NT2/D1 (cell line): Measurements from ENCODE around the gene DCLRE1A.

Experiments used
- DNase-seq: peaks from one replicate; pipeline ENCODE4 v3.0.0-alpha.2; 2011; ENCODE audit warnings: low read depth, low spot score
- H3K27me3 ChIP-seq: 2 replicates; pipeline ENCODE4 v1.6.0; 2011; ENCODE audit warnings: mild to moderate bottlenecking; ENCODE audit not compliant: insufficient read length, insufficient read depth
- H3K36me3 ChIP-seq: 2 replicates; pipeline ENCODE4 v1.6.1; 2011; ENCODE audit warnings: mild to moderate bottlenecking, low read length, mixed read lengths; ENCODE audit not compliant: insufficient read depth, insufficient read length
- H3K4me1 ChIP-seq: 2 replicates; pipeline ENCODE4 v1.5.1; 2011; ENCODE audit not compliant: insufficient read depth, insufficient read length
- H3K4me3 ChIP-seq: 2 replicates; pipeline ENCODE4 v1.5.1; 2011; ENCODE audit warnings: low read depth; ENCODE audit not compliant: insufficient read length
- H3K9ac ChIP-seq: 2 replicates; pipeline ENCODE4 v1.6.0; 2011; ENCODE audit warnings: low read depth; ENCODE audit not compliant: insufficient read length
- H3K9me3 ChIP-seq: 2 replicates; pipeline ENCODE4 v1.5.1; 2011; ENCODE audit warnings: mild to moderate bottlenecking, low read length; ENCODE audit not compliant: insufficient read depth
- SUZ12 ChIP-seq: IDR thresholded peaks from 2 replicates; pipeline ENCODE4 v1.6.1; 2011; ENCODE audit not compliant: insufficient read length, insufficient read depth; ENCODE audit errors: extremely low read depth
- YY1 ChIP-seq: IDR thresholded peaks from 2 replicates; pipeline ENCODE4 v1.6.1; 2011; ENCODE audit not compliant: insufficient read length, insufficient read depth
- ZNF274 ChIP-seq: IDR thresholded peaks from 2 replicates; pipeline ENCODE4 v1.6.1; 2011; ENCODE audit warnings: mild to moderate bottlenecking, low read depth, low read length

Gene DCLRE1A

GRCh38 chr10:113872139-113873030, 18.5 kb upstream of the DCLRE1A start:
- Histone ChIP-seq H3K9ac (no peak overlapping the region), H3K27me3 (no peaks in the 10 kb centered on the region), H3K9me3 (no peaks in the 10 kb centered on the region), H3K36me3 (peaks cover 2% of the 10 kb centered on the region), H3K4me1 (no peaks in the 10 kb centered on the region), H3K4me3 (no peak overlapping the region)
- no peak for DNase-seq
- TF ChIP-seq ZNF274 (no peak), SUZ12 (no peak), YY1 (no peak)

DNA sequence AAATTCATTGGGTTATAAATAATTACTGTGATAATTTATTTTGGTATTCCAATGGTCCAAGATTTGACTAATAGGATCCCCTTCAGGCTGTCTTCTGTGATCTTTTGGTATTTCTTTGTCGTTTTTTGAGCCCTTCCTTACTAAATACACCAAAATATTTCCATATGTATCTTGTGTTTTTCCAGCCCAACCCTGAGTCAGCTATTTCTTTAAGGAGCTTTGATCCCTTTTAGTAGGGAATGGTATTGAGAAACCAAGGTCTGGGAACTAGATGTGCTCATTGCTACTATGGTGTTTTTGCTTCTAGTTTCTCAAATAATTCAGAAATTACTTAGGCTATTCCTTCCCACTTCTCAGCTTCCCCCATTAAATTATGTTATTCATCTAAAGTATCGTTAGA, 15.9 kb upstream of the DCLRE1A start:
- Histone ChIP-seq H3K9ac (no peak overlapping the region), H3K27me3 (no peaks in the 10 kb centered on the region), H3K4me1 (no peaks in the 10 kb centered on the region), H3K36me3 (no peaks in the 10 kb centered on the region), H3K4me3 (no peak overlapping the region), H3K9me3 (no peaks in the 10 kb centered on the region)
- TF ChIP-seq SUZ12: no peak
- TF ChIP-seq YY1: no peak
- TF ChIP-seq ZNF274: no peak
- DNase-seq: no peak

DNA sequence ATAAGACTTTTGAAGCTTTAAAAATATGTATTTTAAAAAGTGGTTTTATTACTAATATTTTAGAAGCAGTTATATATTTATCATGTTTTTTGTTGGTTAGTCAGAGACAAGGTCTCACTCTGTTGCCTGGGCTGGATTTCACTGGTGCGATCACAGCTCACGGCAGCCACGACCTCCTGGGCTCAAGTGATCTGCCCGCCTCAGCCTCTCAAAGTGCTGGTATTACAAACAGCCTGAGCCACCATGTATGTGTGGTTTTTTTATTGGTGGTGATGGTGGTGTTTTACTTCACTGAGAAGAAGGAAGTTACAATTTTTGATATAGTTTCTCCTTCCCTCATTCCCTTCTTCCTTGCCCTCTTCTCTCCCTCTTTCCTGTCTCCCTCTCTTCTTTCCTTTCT, 14.0 kb upstream of the DCLRE1A start:
- Histone ChIP-seq H3K36me3 (peaks cover 11% of the 10 kb centered on the region), H3K27me3 (no peaks in the 10 kb centered on the region), H3K9ac (no peak overlapping the region), H3K4me3 (no peak overlapping the region), H3K9me3 (no peaks in the 10 kb centered on the region), H3K4me1 (no peaks in the 10 kb centered on the region)
- TF ChIP-seq ZNF274: no peak
- TF ChIP-seq YY1: no peak
- no peak for TF ChIP-seq SUZ12
- no peak for DNase-seq

- Histone ChIP-seq H3K36me3 (peaks cover 12% of the 10 kb centered on the region), H3K9ac (no peak overlapping the region), H3K9me3 (no peaks in the 10 kb centered on the region), H3K27me3 (no peaks in the 10 kb centered on the region), H3K4me1 (no peaks in the 10 kb centered on the region), H3K4me3 (no peak overlapping the region)
- no peak for DNase-seq
- TF ChIP-seq SUZ12: no peak
- TF ChIP-seq YY1: no peak
- TF ChIP-seq ZNF274: no peak
Observed at GRCh38 chr10:113866551-113867394, 12.9 kb upstream of the DCLRE1A start.

DNA sequence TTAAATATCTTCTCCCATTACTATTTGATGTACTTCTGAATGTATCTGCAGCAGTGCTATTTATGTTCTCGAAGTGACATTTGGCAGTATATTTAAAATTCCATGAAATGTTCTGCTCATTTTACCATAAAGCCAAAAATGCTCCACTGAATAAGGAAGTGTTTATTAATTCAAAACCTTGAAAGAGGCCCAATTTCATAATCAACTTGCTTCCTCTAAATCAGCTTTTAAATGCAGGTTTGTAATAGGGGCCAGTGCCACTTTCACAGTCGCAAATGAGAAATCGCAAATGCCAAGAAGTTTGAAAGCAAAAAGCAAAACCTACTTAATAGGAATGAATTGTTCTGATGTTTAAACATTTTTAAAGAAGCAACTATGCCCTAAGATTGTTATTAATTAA, 12.0 kb upstream of the DCLRE1A start:
- no peak overlapping the region for H3K9ac ChIP-seq
- no peak overlapping the region for H3K4me3 ChIP-seq
- H3K9me3 ChIP-seq: no peaks in the 10 kb centered on the region
- no peak for TF ChIP-seq SUZ12
- TF ChIP-seq YY1: no peak
- TF ChIP-seq ZNF274: no peak
- peaks cover 20% of the 10 kb centered on the region for H3K36me3 ChIP-seq
- H3K27me3 ChIP-seq: no peaks in the 10 kb centered on the region
- no peaks in the 10 kb centered on the region for H3K4me1 ChIP-seq
- no peak for DNase-seq

- no peak for DNase-seq
- Histone ChIP-seq H3K9me3 (no peaks in the 10 kb centered on the region), H3K36me3 (peaks cover 44% of the 10 kb centered on the region), H3K9ac (no peak overlapping the region), H3K4me3 (no peak overlapping the region), H3K4me1 (no peaks in the 10 kb centered on the region), H3K27me3 (no peaks in the 10 kb centered on the region)
- TF ChIP-seq YY1 (no peak), SUZ12 (no peak), ZNF274 (no peak)
Observed at GRCh38 chr10:113859261-113859660, 5.4 kb upstream of the DCLRE1A start.

DNA sequence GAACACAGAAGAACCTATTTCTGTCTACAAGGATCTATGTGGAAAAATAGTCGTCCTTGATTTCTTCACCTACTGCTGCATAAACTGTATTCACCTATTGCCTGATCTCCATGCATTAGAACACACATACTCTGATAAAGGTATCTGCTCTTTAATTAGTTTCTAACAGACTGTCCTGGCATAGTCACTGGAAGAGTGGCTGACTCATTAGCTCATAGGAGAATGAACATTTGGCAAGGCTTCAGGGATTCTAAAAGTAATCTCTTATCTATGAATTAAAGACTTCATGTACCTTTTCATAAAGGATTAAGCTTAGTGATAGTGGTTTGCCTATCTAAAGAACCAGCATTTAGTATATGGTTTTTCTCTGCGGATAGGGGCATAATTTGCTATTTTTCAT, 4.7 kb upstream of the DCLRE1A start:
- Histone ChIP-seq H3K9ac (no peak overlapping the region), H3K27me3 (no peaks in the 10 kb centered on the region), H3K36me3 (peaks cover 37% of the 10 kb centered on the region), H3K4me3 (no peak overlapping the region), H3K4me1 (no peaks in the 10 kb centered on the region), H3K9me3 (no peaks in the 10 kb centered on the region)
- no peak for TF ChIP-seq SUZ12
- TF ChIP-seq ZNF274: no peak
- no peak for TF ChIP-seq YY1
- no peak for DNase-seq
